ENCODE measurements around the gene CNTN5. TPM values are rescaled to one million over a fixed set of nuclear protein-coding genes. Genes with fewer than 3 reads are reported as not detected.

CNTN5 gene
- total RNA-seq, 1 donor from 2014 or later = 1.6 TPM

- Mint-ChIP-seq H3K4me3 (ENCODE audit: unreplicated experiment) (no peak overlapping the region), H3K36me3 (ENCODE audit: unreplicated experiment) (no peaks in the 10 kb centered on the region), H3K27ac (ENCODE audit: unreplicated experiment) (no peak overlapping the region)
These were observed 49.2 kb downstream of the CNTN5 start for GRCh38 chr11:99069856-99070444.

GRCh38 chr11:99079576-99079975, 58.8 kb downstream of the CNTN5 start:
- no peaks in the 10 kb centered on the region for H3K27me3 Mint-ChIP-seq (ENCODE audit: unreplicated experiment)
- H3K4me3 Mint-ChIP-seq (ENCODE audit: unreplicated experiment) = no peak overlapping the region
- no peaks in the 10 kb centered on the region for H3K9me3 Mint-ChIP-seq (ENCODE audit: unreplicated experiment)
- H3K4me1 Mint-ChIP-seq (ENCODE audit: low read depth, unreplicated experiment) = no peaks in the 10 kb centered on the region
- no peak overlapping the region for H3K27ac Mint-ChIP-seq (ENCODE audit: unreplicated experiment)
- no peak for DNase-seq
- no peak for TF ChIP-seq CTCF (IDR thresholded peaks at IDR 0.05; ENCODE audit: partially characterized antibody, unreplicated experiment)
- no peaks in the 10 kb centered on the region for H3K36me3 Mint-ChIP-seq (ENCODE audit: unreplicated experiment)

More at GRCh38 chr11:99069856-99070444, 49.2 kb downstream of the CNTN5 start:
- peaks cover 5% of the 10 kb centered on the region for H3K4me1 Mint-ChIP-seq (ENCODE audit: low read depth, unreplicated experiment)
- H3K9me3 Mint-ChIP-seq (ENCODE audit: unreplicated experiment) = no peaks in the 10 kb centered on the region
- TF ChIP-seq CTCF (IDR thresholded peaks at IDR 0.05; ENCODE audit: partially characterized antibody, unreplicated experiment) = no peak
- no peaks in the 10 kb centered on the region for H3K27me3 Mint-ChIP-seq (ENCODE audit: unreplicated experiment)
- peak; percentile 18 for DNase-seq

GRCh38 chr11:99080154-99080553, 59.4 kb downstream of the CNTN5 start:
- no peak for TF ChIP-seq CTCF (IDR thresholded peaks at IDR 0.05; ENCODE audit: partially characterized antibody, unreplicated experiment)
- H3K27ac Mint-ChIP-seq (ENCODE audit: unreplicated experiment) = no peak overlapping the region
- no peak overlapping the region for H3K4me3 Mint-ChIP-seq (ENCODE audit: unreplicated experiment)
- H3K36me3 Mint-ChIP-seq (ENCODE audit: unreplicated experiment) = no peaks in the 10 kb centered on the region
- H3K4me1 Mint-ChIP-seq (ENCODE audit: low read depth, unreplicated experiment) = no peaks in the 10 kb centered on the region
- DNase-seq = no peak
- no peaks in the 10 kb centered on the region for H3K27me3 Mint-ChIP-seq (ENCODE audit: unreplicated experiment)
- no peaks in the 10 kb centered on the region for H3K9me3 Mint-ChIP-seq (ENCODE audit: unreplicated experiment)

GRCh38 chr11:99098258-99098657, 77.5 kb downstream of the CNTN5 start:
- no peak overlapping the region for H3K4me3 Mint-ChIP-seq (ENCODE audit: unreplicated experiment)
- peaks cover 6% of the 10 kb centered on the region for H3K9me3 Mint-ChIP-seq (ENCODE audit: unreplicated experiment)
- H3K27ac Mint-ChIP-seq (ENCODE audit: unreplicated experiment) = peak overlapping the region; percentile 89
- H3K4me1 Mint-ChIP-seq (ENCODE audit: low read depth, unreplicated experiment) = peaks cover 15% of the 10 kb centered on the region
- TF ChIP-seq CTCF (IDR thresholded peaks at IDR 0.05; ENCODE audit: partially characterized antibody, unreplicated experiment) = no peak
- H3K36me3 Mint-ChIP-seq (ENCODE audit: unreplicated experiment) = peaks cover 17% of the 10 kb centered on the region
- DNase-seq = no peak
- peaks cover 4% of the 10 kb centered on the region for H3K27me3 Mint-ChIP-seq (ENCODE audit: unreplicated experiment)

GRCh38 chr11:99098751-99099150, 78.0 kb downstream of the CNTN5 start:
- Mint-ChIP-seq H3K4me3 (ENCODE audit: unreplicated experiment) (no peak overlapping the region), H3K4me1 (ENCODE audit: low read depth, unreplicated experiment) (peaks cover 15% of the 10 kb centered on the region), H3K27me3 (ENCODE audit: unreplicated experiment) (peaks cover 4% of the 10 kb centered on the region), H3K9me3 (ENCODE audit: unreplicated experiment) (peaks cover 6% of the 10 kb centered on the region), H3K27ac (ENCODE audit: unreplicated experiment) (peak overlapping the region; percentile 89), H3K36me3 (ENCODE audit: unreplicated experiment) (peaks cover 17% of the 10 kb centered on the region)
- no peak for TF ChIP-seq CTCF (IDR thresholded peaks at IDR 0.05; ENCODE audit: partially characterized antibody, unreplicated experiment)
- DNase-seq = no peak
